ENCODE results near the gene MAN2B1. TPM values are rescaled to one million over a fixed set of nuclear protein-coding genes. Genes with fewer than 3 reads are reported as not detected.

Gene MAN2B1
- total and polyA plus RNA-seq, 2 of the 8 experiments (the other 6 are each of a cell fraction or from before 2014, with no cell fraction given): 55.3 to 76.3 TPM

DNA sequence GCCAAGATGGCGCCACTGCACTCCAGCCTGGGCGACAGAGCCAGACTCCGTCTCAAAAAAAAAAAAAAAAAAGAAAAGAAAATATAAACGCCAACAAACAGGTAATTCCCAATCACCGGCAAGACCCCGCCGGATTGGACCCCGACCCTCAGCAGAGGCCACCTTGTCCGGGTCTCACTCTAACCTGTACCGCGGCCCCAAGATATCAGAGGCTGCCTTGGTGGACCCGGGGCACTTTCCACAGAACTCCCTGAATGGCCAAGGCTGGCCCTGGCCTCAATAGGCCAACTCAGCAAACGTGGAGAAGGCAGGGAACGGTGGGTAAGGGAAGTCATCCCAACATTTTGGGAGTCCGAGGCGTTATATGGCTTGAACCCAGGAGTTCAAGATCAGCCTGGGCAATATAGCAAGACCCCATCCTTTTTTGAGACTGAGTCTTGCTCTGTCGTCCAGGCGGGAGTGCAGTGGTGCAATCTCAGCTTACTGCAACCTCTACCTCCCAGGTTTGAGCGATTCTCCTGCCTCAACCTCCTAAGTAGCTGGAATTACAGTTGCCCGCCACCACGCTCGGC lies 27.8 kb downstream of the MAN2B1 start:
- DNase-seq (ENCODE audit: low read depth in 1 of 2, low spot score in 2 of 2): no peak
- ChIA-PET CTCF (ENCODE audit: partially characterized antibody) (interaction anchor here (0.6 to 2.5 kb wide), 5 partner anchors 8 to 157 kb away, joined by 3 to 14 read pairs (median 6); partner anchors contain the start of genes ZNF490 and ZNF791), POLR2A (ENCODE audit: partially characterized antibody) (no interaction called here)
- Histone ChIP-seq H3K56ac (replicated peaks; ENCODE audit: insufficient read length, low read depth, low read length) (no peak overlapping the region), H2AFZ (ENCODE audit: low read length) (no peak overlapping the region), H2BK12ac (ENCODE audit: low read depth, low read length) (no peak overlapping the region), H4K5ac (ENCODE audit: insufficient read length, low read depth, low read length) (no peak overlapping the region), H3K27ac (ENCODE audit: low read depth, low read length) (no peak overlapping the region), H3K79me1 (ENCODE audit: low read depth, low read length) (no peaks in the 10 kb centered on the region), H2BK5ac (ENCODE audit: low read depth, low read length) (no peak overlapping the region), H3K23me2 (ENCODE audit: low read depth, low read length) (peaks cover 1% of the 10 kb centered on the region; the same call in 1 of the 2 replicates), H4K20me1 (replicated peaks in 1 of 2; ENCODE audit: control insufficient read depth in 1 of 2, insufficient read depth in 2 of 2, low read length in 2 of 2) (no peaks in the 10 kb centered on the region), H4K8ac (ENCODE audit: extremely low read depth, insufficient read depth, low read length) (no peak overlapping the region), H3K4ac (replicated peaks; ENCODE audit: insufficient read length, low read depth, low read length) (no peak overlapping the region), H2BK120ac (replicated peaks; ENCODE audit: low read depth, low read length) (no peak overlapping the region), H2BK15ac (ENCODE audit: low read length) (no peak overlapping the region), H3K9ac (replicated peaks in 1 of 4; ENCODE audit: extremely low read depth in 1 of 4, low read depth in 3 of 4, low read length in 3 of 4) (no peak overlapping the region), H3K4me2 (ENCODE audit: insufficient read depth in 1 of 2, low read depth in 2 of 2, low read length in 2 of 2) (no peak overlapping the region), H3K14ac (ENCODE audit: insufficient read length) (no peak overlapping the region), H4K91ac (replicated peaks; ENCODE audit: insufficient read length, low read length) (no peak overlapping the region), H3K79me2 (ENCODE audit: control insufficient read depth in 1 of 2, insufficient read depth in 2 of 2, low read length in 2 of 2) (no peaks in the 10 kb centered on the region), H3K4me3 (ENCODE audit: extremely low read depth in 1 of 4, insufficient read depth in 2 of 4, low read depth in 3 of 4, low read length in 4 of 4) (no peak overlapping the region), H3K18ac (ENCODE audit: extremely low read depth, low read length) (no peak overlapping the region), H2BK20ac (ENCODE audit: low read length) (no peak overlapping the region), H3K4me1 (replicated peaks in 1 of 4; ENCODE audit: control insufficient read depth in 3 of 4, insufficient read depth in 4 of 4, low read length in 3 of 4) (no peaks in the 10 kb centered on the region; a peak in 2 of 7 replicates), H3K27me3 (replicated peaks in 1 of 4; ENCODE audit: control insufficient read depth in 3 of 4, extremely low read depth in 1 of 4, insufficient read depth in 3 of 4, low read length in 3 of 4) (no peaks in the 10 kb centered on the region), H2AK5ac (ENCODE audit: low read depth, low read length) (no peak overlapping the region), H3K9me3 (ENCODE audit: insufficient read depth in 2 of 2, low read depth in 1 of 2, low read length in 1 of 2) (no peaks in the 10 kb centered on the region), H3K36me3 (ENCODE audit: control insufficient read depth in 2 of 4, insufficient read depth in 4 of 4, low read length in 3 of 4) (no peaks in the 10 kb centered on the region), H3K23ac (ENCODE audit: insufficient read length) (no peak overlapping the region)
- WGBS, 2 experiments (ENCODE audit: extremely low coverage in 1 of 2, insufficient coverage in 1 of 2, insufficient read length in 1 of 2, insufficient replicate concordance in 2 of 2, low coverage in 1 of 2, low lambda C conversion rate in 2 of 2, missing lambda C conversion rate in 1 of 2): 93% methylated on average over 19 of the region's 22 CpGs; no CpG with 5 or more reads in 1 of the 2 experiments
- no peak for FAIRE-seq
- no peak for TF ChIP-seq CEBPB (IDR thresholded peaks at IDR 0.05; ENCODE audit: low read depth, low read length)
- TF ChIP-seq TAF1 (IDR thresholded peaks at IDR 0.05; ENCODE audit: low read depth, low read length): no peak
- no peak for TF ChIP-seq SIX5 (IDR thresholded peaks at IDR 0.05; ENCODE audit: low read depth, low read length)
- TF ChIP-seq, protein P1, sequence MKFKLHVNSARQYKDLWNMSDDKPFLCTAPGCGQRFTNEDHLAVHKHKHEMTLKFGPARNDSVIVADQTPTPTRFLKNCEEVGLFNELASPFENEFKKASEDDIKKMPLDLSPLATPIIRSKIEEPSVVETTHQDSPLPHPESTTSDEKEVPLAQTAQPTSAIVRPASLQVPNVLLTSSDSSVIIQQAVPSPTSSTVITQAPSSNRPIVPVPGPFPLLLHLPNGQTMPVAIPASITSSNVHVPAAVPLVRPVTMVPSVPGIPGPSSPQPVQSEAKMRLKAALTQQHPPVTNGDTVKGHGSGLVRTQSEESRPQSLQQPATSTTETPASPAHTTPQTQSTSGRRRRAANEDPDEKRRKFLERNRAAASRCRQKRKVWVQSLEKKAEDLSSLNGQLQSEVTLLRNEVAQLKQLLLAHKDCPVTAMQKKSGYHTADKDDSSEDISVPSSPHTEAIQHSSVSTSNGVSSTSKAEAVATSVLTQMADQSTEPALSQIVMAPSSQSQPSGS (IDR thresholded peaks at IDR 0.05; ENCODE audit: low read length): no peak
- no peak for TF ChIP-seq KDM5A (IDR thresholded peaks at IDR 0.05; ENCODE audit: low read length)
- TF ChIP-seq ASH2L (IDR thresholded peaks at IDR 0.05; ENCODE audit: low read length): no peak
- no peak for TF ChIP-seq JUN (IDR thresholded peaks at IDR 0.05; ENCODE audit: low read depth, low read length)
- no peak for TF ChIP-seq TAF7 (optimal IDR thresholded peaks at IDR 0.05; ENCODE audit: borderline replicate concordance, low read depth, low read length)
